ENCODE measurements around the gene GBP4.

GBP4 gene

GRCh38 chr1:89200663-89201062 is 1.9 kb upstream of the GBP4 start:
- FAIRE-seq: peak; percentile 41
- DNase-seq (ENCODE audit: insufficient read length, low spot score): no peak
- TF ChIP-seq PAX5 (IDR thresholded peaks at IDR 0.05; ENCODE audit: insufficient read depth, low read length, severe bottlenecking): no peak
- TF ChIP-seq POLR2A (IDR thresholded peaks at IDR 0.05; ENCODE audit: low read depth, low read length): no peak
- TF ChIP-seq POLR2AphosphoS5 (IDR thresholded peaks at IDR 0.05; ENCODE audit: low read depth, low read length): no peak
- no peak for TF ChIP-seq SPI1 (IDR thresholded peaks at IDR 0.05; ENCODE audit: low read depth, low read length)
- no peak for TF ChIP-seq TAF1 (IDR thresholded peaks at IDR 0.05; ENCODE audit: low read depth, low read length)
- TF ChIP-seq POU2F2 (IDR thresholded peaks at IDR 0.05; ENCODE audit: low read depth, low read length): no peak

DNA sequence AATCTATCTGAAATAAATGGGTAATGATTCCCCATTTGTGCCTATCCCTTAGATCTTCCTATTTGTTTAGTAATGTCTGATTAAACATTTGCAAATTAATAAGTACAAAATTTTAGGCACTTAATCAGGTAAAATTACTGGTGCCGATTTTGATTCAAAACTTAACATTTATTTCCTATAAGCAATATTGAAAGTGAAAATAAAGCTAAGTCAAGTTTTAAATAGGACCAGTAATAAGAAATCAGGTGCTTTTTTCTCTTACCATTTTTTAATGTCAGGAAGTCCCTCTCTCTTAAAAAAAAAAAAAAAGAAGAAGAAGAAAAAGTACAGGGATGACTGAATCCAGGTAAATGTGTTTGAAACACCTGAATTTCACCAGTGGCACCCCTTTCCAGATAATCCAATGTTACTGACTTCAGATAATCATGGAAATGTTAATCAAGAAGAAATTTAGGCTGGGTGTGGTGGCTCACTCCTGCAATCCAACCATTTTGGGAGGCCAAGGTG is 836 bp upstream of the GBP4 start:
- TF ChIP-seq POU2F2 (IDR thresholded peaks at IDR 0.05; ENCODE audit: low read depth, low read length): no peak
- no peak for TF ChIP-seq POLR2AphosphoS5 (IDR thresholded peaks at IDR 0.05; ENCODE audit: low read depth, low read length)
- TF ChIP-seq TAF1 (IDR thresholded peaks at IDR 0.05; ENCODE audit: low read depth, low read length): no peak
- TF ChIP-seq PAX5 (IDR thresholded peaks at IDR 0.05; ENCODE audit: insufficient read depth, low read length, severe bottlenecking): no peak
- no peak for TF ChIP-seq SPI1 (IDR thresholded peaks at IDR 0.05; ENCODE audit: low read depth, low read length)
- no peak for TF ChIP-seq POLR2A (IDR thresholded peaks at IDR 0.05; ENCODE audit: low read depth, low read length)
- no peak for FAIRE-seq
- no peak for DNase-seq (ENCODE audit: insufficient read length, low spot score)

DNA sequence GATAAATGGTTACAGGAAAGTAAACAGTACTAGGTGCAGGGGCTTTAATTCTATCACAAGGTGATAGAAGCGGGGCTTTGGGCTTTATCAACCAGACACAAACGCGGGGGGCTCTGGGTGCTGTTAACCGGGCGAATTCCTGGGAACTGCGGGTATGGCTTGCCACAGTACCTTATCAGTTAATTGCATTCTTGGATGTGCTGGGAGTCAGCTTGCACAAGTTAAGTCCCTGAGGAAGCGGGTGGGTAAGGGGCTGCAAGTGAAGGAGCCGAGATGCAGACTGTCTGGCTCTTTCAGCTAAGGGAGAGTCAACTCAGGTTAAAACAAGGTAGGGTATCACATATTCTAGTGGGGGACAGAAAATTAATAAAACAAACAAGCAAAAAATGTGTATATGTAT is 661 bp downstream of the GBP4 start:
- peak; percentile 5 for FAIRE-seq
- TF ChIP-seq POLR2A (IDR thresholded peaks at IDR 0.05; ENCODE audit: low read depth, low read length): no peak
- no peak for TF ChIP-seq PAX5 (IDR thresholded peaks at IDR 0.05; ENCODE audit: insufficient read depth, low read length, severe bottlenecking)
- TF ChIP-seq POU2F2 (IDR thresholded peaks at IDR 0.05; ENCODE audit: low read depth, low read length): no peak
- no peak for TF ChIP-seq SPI1 (IDR thresholded peaks at IDR 0.05; ENCODE audit: low read depth, low read length)
- no peak for TF ChIP-seq TAF1 (IDR thresholded peaks at IDR 0.05; ENCODE audit: low read depth, low read length)
- no peak for TF ChIP-seq POLR2AphosphoS5 (IDR thresholded peaks at IDR 0.05; ENCODE audit: low read depth, low read length)
- DNase-seq (ENCODE audit: insufficient read length, low spot score): no peak

- TF ChIP-seq POLR2AphosphoS5 (IDR thresholded peaks at IDR 0.05; ENCODE audit: low read depth, low read length): no peak
- no peak for TF ChIP-seq POLR2A (IDR thresholded peaks at IDR 0.05; ENCODE audit: low read depth, low read length)
- no peak for TF ChIP-seq POU2F2 (IDR thresholded peaks at IDR 0.05; ENCODE audit: low read depth, low read length)
- TF ChIP-seq TAF1 (IDR thresholded peaks at IDR 0.05; ENCODE audit: low read depth, low read length): no peak
- TF ChIP-seq SPI1 (IDR thresholded peaks at IDR 0.05; ENCODE audit: low read depth, low read length): peak; percentile 65
- no peak for TF ChIP-seq PAX5 (IDR thresholded peaks at IDR 0.05; ENCODE audit: insufficient read depth, low read length, severe bottlenecking)
- DNase-seq (ENCODE audit: insufficient read length, low spot score) (no peak), FAIRE-seq (no peak)
Observed at GRCh38 chr1:89195476-89195875, 3.3 kb downstream of the GBP4 start.

GRCh38 chr1:89191314-89191713 is 7.4 kb downstream of the GBP4 start:
- no peak for FAIRE-seq
- TF ChIP-seq PAX5 (IDR thresholded peaks at IDR 0.05; ENCODE audit: insufficient read depth, low read length, severe bottlenecking): no peak
- TF ChIP-seq POU2F2 (IDR thresholded peaks at IDR 0.05; ENCODE audit: low read depth, low read length): no peak
- TF ChIP-seq POLR2AphosphoS5 (IDR thresholded peaks at IDR 0.05; ENCODE audit: low read depth, low read length): no peak
- TF ChIP-seq SPI1 (IDR thresholded peaks at IDR 0.05; ENCODE audit: low read depth, low read length): no peak
- TF ChIP-seq TAF1 (IDR thresholded peaks at IDR 0.05; ENCODE audit: low read depth, low read length): no peak
- no peak for TF ChIP-seq POLR2A (IDR thresholded peaks at IDR 0.05; ENCODE audit: low read depth, low read length)

GRCh38 chr1:89190017-89190416 is 8.7 kb downstream of the GBP4 start:
- FAIRE-seq (no peak), DNase-seq (ENCODE audit: insufficient read length, low spot score) (no peak)
- TF ChIP-seq POLR2AphosphoS5 (IDR thresholded peaks at IDR 0.05; ENCODE audit: low read depth, low read length) (no peak), POLR2A (IDR thresholded peaks at IDR 0.05; ENCODE audit: low read depth, low read length) (no peak), TAF1 (IDR thresholded peaks at IDR 0.05; ENCODE audit: low read depth, low read length) (no peak), POU2F2 (IDR thresholded peaks at IDR 0.05; ENCODE audit: low read depth, low read length) (no peak), PAX5 (IDR thresholded peaks at IDR 0.05; ENCODE audit: insufficient read depth, low read length, severe bottlenecking) (no peak), SPI1 (IDR thresholded peaks at IDR 0.05; ENCODE audit: low read depth, low read length) (no peak)

More at GRCh38 chr1:89191314-89191713, 7.4 kb downstream of the GBP4 start:
- no peak for DNase-seq (ENCODE audit: insufficient read length, low spot score)

GRCh38 chr1:89179343-89179742 is 19.4 kb downstream of the GBP4 start:
- DNase-seq (ENCODE audit: insufficient read length, low spot score) (no peak), FAIRE-seq (no peak)
- no peak for TF ChIP-seq POLR2AphosphoS5 (IDR thresholded peaks at IDR 0.05; ENCODE audit: low read depth, low read length)
- no peak for TF ChIP-seq SPI1 (IDR thresholded peaks at IDR 0.05; ENCODE audit: low read depth, low read length)

GRCh38 chr1:89176971-89177370 is 21.8 kb downstream of the GBP4 start:
- DNase-seq (ENCODE audit: insufficient read length, low spot score) (no peak), FAIRE-seq (no peak)
- TF ChIP-seq POLR2A (IDR thresholded peaks at IDR 0.05; ENCODE audit: low read depth, low read length) (no peak), SPI1 (IDR thresholded peaks at IDR 0.05; ENCODE audit: low read depth, low read length) (no peak), POLR2AphosphoS5 (IDR thresholded peaks at IDR 0.05; ENCODE audit: low read depth, low read length) (no peak), PAX5 (IDR thresholded peaks at IDR 0.05; ENCODE audit: insufficient read depth, low read length, severe bottlenecking) (no peak), POU2F2 (IDR thresholded peaks at IDR 0.05; ENCODE audit: low read depth, low read length) (no peak), TAF1 (IDR thresholded peaks at IDR 0.05; ENCODE audit: low read depth, low read length) (no peak)

GRCh38 chr1:89175601-89176256 is 23.0 kb downstream of the GBP4 start, which contains the start of gene GBP7:
Gene GBP7, minus strand, starts transcription at chr1:89176003. Its CDS starts 4,068 bp downstream, at chr1:89171935.
- DNase-seq (ENCODE audit: insufficient read length, low spot score) (no peak), FAIRE-seq (no peak)
- no peak for TF ChIP-seq SPI1 (IDR thresholded peaks at IDR 0.05; ENCODE audit: low read depth, low read length)
- TF ChIP-seq TAF1 (IDR thresholded peaks at IDR 0.05; ENCODE audit: low read depth, low read length): no peak
- TF ChIP-seq PAX5 (IDR thresholded peaks at IDR 0.05; ENCODE audit: insufficient read depth, low read length, severe bottlenecking): no peak
- TF ChIP-seq POLR2AphosphoS5 (IDR thresholded peaks at IDR 0.05; ENCODE audit: low read depth, low read length): no peak
- TF ChIP-seq POU2F2 (IDR thresholded peaks at IDR 0.05; ENCODE audit: low read depth, low read length): no peak
- TF ChIP-seq POLR2A (IDR thresholded peaks at IDR 0.05; ENCODE audit: low read depth, low read length): no peak

Data from GM12891 (cell line).